PC-9 (cell line): ENCODE measurements around the gene PADI6. TPM values are rescaled to one million over a fixed set of nuclear protein-coding genes. Genes with fewer than 3 reads are reported as not detected.

Source experiments
- BruUV-seq: library from RNA; stranded (reverse); fragments of 400-500 nt; replicated peaks from 2 replicates; lab custom pipeline; 2021; lab: Mats Ljungman, UMichigan
- CTCF ChIA-PET: fragments of 300-600 bp; sonication (Branson Sonifier 250); formaldehyde crosslinking; loops from one replicate; lab custom pipeline; 2022; ENCODE audit warnings: antibody characterized with exemption; lab: Charles Lee
- POLR2A ChIA-PET: fragments of 300-600 bp; sonication (Branson Sonifier 250); formaldehyde crosslinking; loops from one replicate; lab custom pipeline; 2022; ENCODE audit warnings: antibody characterized with exemption; ENCODE audit not compliant: unreplicated experiment; lab: Charles Lee
- DNase-seq, 2 experiments: peaks; one replicate each; pipeline versions ENCODE4 v3.0.0 to v3.0.0-alpha.2; 2015 to 2022; ENCODE audit warnings: mixed read lengths in 1 of 2
- H2AFZ ChIP-seq: fragments of 200-600 bp; sonication (generic); 2 replicates; pipeline ENCODE4 v1.8.1; 2017; ENCODE audit warnings: antibody characterized with exemption
- H3F3A ChIP-seq: fragments of 200-600 bp; sonication (generic); 2 replicates; pipeline ENCODE4 v1.8.1; 2017; ENCODE audit warnings: antibody characterized with exemption, mild to moderate bottlenecking, low read depth; ENCODE audit not compliant: insufficient read depth
- H3K27ac ChIP-seq: fragments of 200-600 bp; sonication (generic); 2 replicates; pipeline ENCODE4 v1.6.1; 2016; ENCODE audit warnings: mixed run types
- H3K27me3 ChIP-seq: fragments of 200-600 bp; sonication (generic); 2 replicates; pipeline ENCODE4 v1.6.1; 2016; ENCODE audit warnings: low read depth, mixed run types; ENCODE audit not compliant: insufficient read depth
- H3K36me3 ChIP-seq: fragments of 200-600 bp; sonication (generic); 2 replicates; pipeline ENCODE4 v1.6.1; 2016; ENCODE audit warnings: low read depth, mixed run types
- H3K4me1 ChIP-seq: fragments of 200-600 bp; sonication (generic); replicated peaks from 2 replicates; pipeline ENCODE4 v1.6.1; 2016; ENCODE audit warnings: mixed run types; ENCODE audit not compliant: insufficient read depth
- H3K4me2 ChIP-seq: fragments of 200-600 bp; sonication (generic); 2 replicates; pipeline ENCODE4 v1.6.1; 2017; ENCODE audit warnings: mixed run types
- H3K4me3 ChIP-seq: fragments of 200-600 bp; sonication (generic); 2 replicates; pipeline ENCODE4 v1.6.1; 2016; ENCODE audit warnings: mixed run types
- H3K79me2 ChIP-seq: fragments of 200-600 bp; sonication (generic); 2 replicates; pipeline ENCODE4 v1.6.1; 2017; ENCODE audit warnings: low read depth, mixed run types
- H3K9me2 ChIP-seq: fragments of 200-600 bp; sonication (generic); 2 replicates; pipeline ENCODE4 v1.8.1; 2017; ENCODE audit warnings: mild to moderate bottlenecking; ENCODE audit not compliant: insufficient read depth
- H3K9me3 ChIP-seq: fragments of 200-600 bp; sonication (generic); 2 replicates; pipeline ENCODE4 v1.8.1; 2016; ENCODE audit warnings: low read depth; ENCODE audit not compliant: insufficient read depth
- H4K20me1 ChIP-seq: fragments of 200-600 bp; sonication (generic); 2 replicates; pipeline ENCODE4 v1.8.1; 2017; ENCODE audit not compliant: insufficient read depth
- CTCF ChIP-seq: fragments of 200-600 bp; sonication (generic); conservative IDR thresholded peaks from 2 replicates; pipeline ENCODE4 v1.6.1; 2017; ENCODE audit warnings: mixed run types, antibody characterized with exemption, mild to moderate bottlenecking, moderate library complexity
- EZH2 ChIP-seq: fragments of 200-600 bp; sonication (generic); IDR thresholded peaks from 2 replicates; pipeline ENCODE4 v1.8.0; 2017; ENCODE audit warnings: antibody characterized with exemption, low read depth
- intact Hi-C: fragments of 100-400 bp; cut with micrococcal nuclease; formaldehyde crosslinking; loops from one replicate; pipeline ENCODE4 v1.10.0; 2022; ENCODE audit not compliant: unreplicated experiment
- total RNA-seq: library from RNA; stranded (reverse); gene quantifications from 2 replicates; pipeline ENCODE4 v1.2.3, GENCODE V29; 2021

The PADI6 gene
- total RNA-seq, 1 experiment from 2014 or later, result 0.20 TPM

DNA sequence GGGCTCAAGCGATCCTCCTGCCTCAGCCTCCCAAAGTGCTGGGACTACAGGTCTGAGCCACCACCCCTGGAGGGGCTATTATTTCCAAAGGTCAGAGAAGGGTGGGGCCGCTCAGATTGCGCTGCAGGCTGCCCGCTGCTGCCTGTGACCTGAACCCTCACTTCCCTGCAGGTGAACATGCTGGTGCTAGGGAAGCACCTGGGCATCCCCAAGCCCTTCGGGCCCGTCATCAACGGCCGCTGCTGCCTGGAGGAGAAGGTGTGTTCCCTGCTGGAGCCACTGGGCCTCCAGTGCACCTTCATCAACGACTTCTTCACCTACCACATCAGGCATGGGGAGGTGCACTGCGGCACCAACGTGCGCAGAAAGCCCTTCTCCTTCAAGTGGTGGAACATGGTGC lies 8.6 kb upstream of the PADI6 start:
- no peak for TF ChIP-seq EZH2
- no peak for TF ChIP-seq CTCF
- H2AFZ ChIP-seq, result no peak overlapping the region
- POLR2A ChIA-PET, result no interaction called here

DNA sequence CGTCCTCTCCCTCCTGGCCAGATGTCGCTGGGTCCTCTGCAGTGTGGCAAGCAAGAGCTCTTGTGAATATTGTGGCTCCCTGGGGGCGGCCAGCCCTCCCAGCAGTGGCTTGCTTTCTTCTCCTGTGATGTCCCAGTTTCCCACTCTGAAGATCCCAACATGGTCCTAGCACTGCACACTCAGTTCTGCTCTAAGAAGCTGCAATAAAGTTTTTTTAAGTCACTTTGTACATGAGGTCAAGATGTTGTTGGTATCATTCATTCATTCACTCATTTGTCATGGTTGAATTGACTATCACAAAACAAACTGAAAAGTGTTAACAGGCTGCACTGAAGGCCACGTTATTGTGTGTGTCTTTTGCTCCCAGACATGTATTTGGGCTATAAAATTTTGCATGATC lies 8.2 kb upstream of the PADI6 start:
- Histone ChIP-seq H3K4me2 (no peak overlapping the region), H3F3A (peaks cover 3% of the 10 kb centered on the region; the same call in 1 of the 2 replicates), H3K36me3 (no peaks in the 10 kb centered on the region), H3K27ac (no peak overlapping the region), H3K79me2 (no peaks in the 10 kb centered on the region), H3K4me3 (no peak overlapping the region), H2AFZ (no peak overlapping the region), H4K20me1 (no peaks in the 10 kb centered on the region), H3K27me3 (no peaks in the 10 kb centered on the region), H3K4me1 (peaks cover 10% of the 10 kb centered on the region), H3K9me2 (no peaks in the 10 kb centered on the region), H3K9me3 (no peaks in the 10 kb centered on the region)
- TF ChIP-seq CTCF, result no peak
- no peak for TF ChIP-seq EZH2
- BruUV-seq, result no TSS peak
- DNase-seq, result no peak
- intact Hi-C loops, result no loop called here
- CTCF ChIA-PET, result no interaction called here
- POLR2A ChIA-PET, result no interaction called here

More for the DNA sequence above, 8.6 kb upstream of the PADI6 start:
- Histone ChIP-seq H3K4me2 (no peak overlapping the region), H3K4me1 (peaks cover 7% of the 10 kb centered on the region; the same call in 1 of the 2 replicates), H3F3A (no peaks in the 10 kb centered on the region), H3K27ac (no peak overlapping the region), H3K9me3 (no peaks in the 10 kb centered on the region), H3K4me3 (no peak overlapping the region), H3K79me2 (no peaks in the 10 kb centered on the region), H3K27me3 (no peaks in the 10 kb centered on the region), H3K36me3 (no peaks in the 10 kb centered on the region), H3K9me2 (no peaks in the 10 kb centered on the region), H4K20me1 (no peaks in the 10 kb centered on the region)
- intact Hi-C loops, result no loop called here
- CTCF ChIA-PET, result no interaction called here
- DNase-seq, result no peak
- no TSS peak for BruUV-seq

DNA sequence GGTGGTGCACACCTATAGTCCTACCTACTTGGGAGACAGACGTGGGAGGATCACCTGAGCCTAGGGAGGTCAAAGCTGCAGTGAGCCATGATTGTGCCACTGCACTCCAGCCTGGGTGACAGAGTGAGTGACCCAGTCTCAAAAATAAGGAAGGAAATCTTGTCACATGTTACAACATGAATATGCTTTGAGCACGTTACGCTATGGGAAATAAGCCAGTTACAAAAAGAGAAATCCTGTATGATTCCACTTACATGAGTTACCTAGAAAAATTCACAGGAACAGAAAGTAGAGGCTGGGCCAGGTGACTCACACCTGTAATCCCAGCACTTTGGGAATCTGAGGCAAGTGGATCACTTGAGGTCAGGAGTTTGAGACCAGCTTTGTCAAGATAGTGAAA lies 6.7 kb upstream of the PADI6 start:
- TF ChIP-seq EZH2 (no peak), CTCF (no peak)
- Histone ChIP-seq H3F3A (peaks cover 14% of the 10 kb centered on the region), H3K79me2 (no peaks in the 10 kb centered on the region), H3K9me3 (no peaks in the 10 kb centered on the region), H3K4me3 (no peak overlapping the region), H3K4me2 (no peak overlapping the region), H3K4me1 (peaks cover 25% of the 10 kb centered on the region), H3K27me3 (no peaks in the 10 kb centered on the region), H4K20me1 (no peaks in the 10 kb centered on the region), H3K9me2 (no peaks in the 10 kb centered on the region), H2AFZ (no peak overlapping the region), H3K27ac (no peak overlapping the region), H3K36me3 (no peaks in the 10 kb centered on the region)
- DNase-seq, result no peak
- intact Hi-C loops, result no loop called here
- BruUV-seq, result no TSS peak
- CTCF ChIA-PET, result interaction anchor here (0.7 kb wide), 1 partner anchor 89 kb away, joined by 6 read pairs; no protein-coding TSS in a partner anchor
- POLR2A ChIA-PET, result no interaction called here
